ENCODE measurements around the gene SDK2. TPM values are rescaled to one million over a fixed set of nuclear protein-coding genes. Genes with fewer than 3 reads are reported as not detected.
A peak's percentile ranks its signal among the peaks of the same experiment; 100 is the strongest.

SDK2 gene
- total and polyA plus RNA-seq, 2 of the 4 experiments (the other 2 are of a cell fraction): under 0.01 to 0.03 TPM

- no peak overlapping the region for H3K4me3 ChIP-seq (ENCODE audit: insufficient read depth, low read depth, low read length)
- dilution Hi-C loops (cut with HindIII; ENCODE audit: low sequenced_read_pairs, unreplicated experiment): no loop called here
- no peak overlapping the region for H3K4me2 ChIP-seq (ENCODE audit: low read depth, low read length)
Observed at GRCh38 chr17:73325527-73325842, 318.8 kb downstream of the SDK2 start.

More at GRCh38 chr17:73325527-73325842, 318.8 kb downstream of the SDK2 start:
- Histone ChIP-seq H3K56ac (ENCODE audit: extremely low read depth, insufficient read depth, low read length) (no peak overlapping the region), H3K36me3 (ENCODE audit: control insufficient read depth, insufficient read depth, low read length) (no peaks in the 10 kb centered on the region), H3K4me1 (ENCODE audit: control insufficient read depth, insufficient read depth, low read length) (peaks cover 17% of the 10 kb centered on the region), H2BK15ac (ENCODE audit: low read depth, low read length) (0 out of 3 replicates have a peak overlapping the region, but pooled peaks have one; percentile 70), H3K79me1 (ENCODE audit: low read depth in 1 of 2, low read length in 2 of 2) (no peaks in the 10 kb centered on the region), H3K27ac (ENCODE audit: insufficient read depth, low read length) (no peak overlapping the region), H2BK20ac (ENCODE audit: low read depth, low read length) (no peak overlapping the region), H4K91ac (ENCODE audit: insufficient read depth, low read depth, low read length) (no peak overlapping the region), H2AFZ (replicated peaks; ENCODE audit: low read length, poor library complexity) (peak overlapping the region; percentile 65), H4K20me1 (ENCODE audit: insufficient read depth, low read length) (no peaks in the 10 kb centered on the region), H2AK9ac (replicated peaks; ENCODE audit: low read depth, low read length, poor library complexity) (peak overlapping the region; percentile 76), H2BK5ac (ENCODE audit: low read depth, low read length, poor library complexity, severe bottlenecking) (no peak overlapping the region), H3K27me3 (ENCODE audit: control insufficient read depth, insufficient read depth, low read length) (no peaks in the 10 kb centered on the region), H2BK120ac (ENCODE audit: low read depth, low read length) (0 out of 2 replicates have a peak overlapping the region, but pooled peaks have one; percentile 11), H3K14ac (replicated peaks; ENCODE audit: low read depth, low read length) (peak overlapping the region; percentile 42; the same call in 1 of the 2 replicates), H3K18ac (ENCODE audit: low read depth, low read length) (peak overlapping the region; percentile 86; the same call in 1 of the 2 replicates), H3K4ac (ENCODE audit: low read depth, low read length) (no peak overlapping the region), H4K8ac (ENCODE audit: low read depth in 2 of 2, low read length in 2 of 2) (no peak overlapping the region; a peak in 1 of 4 replicates), H4K5ac (ENCODE audit: low read depth, low read length) (peak overlapping the region; percentile 54; the same call in 1 of the 2 replicates), H3K9me1 (ENCODE audit: insufficient read depth, low read length) (peaks cover 9% of the 10 kb centered on the region), H3K9ac (ENCODE audit: low read depth, low read length) (no peak overlapping the region), H3K9me3 (ENCODE audit: control insufficient read depth, insufficient read depth, low read length) (no peaks in the 10 kb centered on the region), H3K23ac (ENCODE audit: low read depth, low read length) (0 out of 2 replicates have a peak overlapping the region, but pooled peaks have one; percentile 27), H2AK5ac (ENCODE audit: low read depth, low read length) (peak overlapping the region; percentile 64; the same call in 1 of the 2 replicates)
- no TSS peak for BruUV-seq (replicated peaks)
- in situ Hi-C loops (cut with MboI; ENCODE audit: low sequenced_read_pairs): no loop called here
- ChIA-PET POLR2A (ENCODE audit: unreplicated experiment) (no interaction called here), CTCF (no interaction called here)
- intact Hi-C loops (cut with micrococcal nuclease): no loop called here
- TF ChIP-seq USF2 (IDR thresholded peaks at IDR 0.05; ENCODE audit: low read depth, low read length): no peak
- peak; percentile 86 for TF ChIP-seq CEBPB (IDR thresholded peaks at IDR 0.05; ENCODE audit: low read depth, low read length)
- peak; percentile 63 for DNase-seq
- WGBS, 2 experiments (ENCODE audit: extremely low coverage in 2 of 2, insufficient read length in 1 of 2): 28% methylated on average over 2 of the region's 4 CpGs; no CpG with 5 or more reads in 1 of the 2 experiments
- ATAC-seq (ENCODE audit: low read depth): peak; percentile 77
